SK-N-SH treated with all-trans-retinoic acid at 6 μM for 48 hours (cell line): ENCODE data around the gene KCNMA1.

Experiments used
- ATAC-seq: fragments of 200-7000 bp; cut with Tn5 transposase; 3 replicates; pipeline ENCODE4 v1.9.1; 2020; ENCODE audit warnings: mild to moderate bottlenecking, moderate library complexity
- ARNTL ChIP-seq: fragments of 450-650 bp; formaldehyde crosslinking; IDR thresholded peaks from 2 replicates; pipeline ENCODE4 v1.5.0; 2020; ENCODE audit warnings: low read depth, mild to moderate bottlenecking, moderate library complexity, borderline replicate concordance
- BACH2 ChIP-seq: fragments of 250-450 bp; sonication (Bioruptor Pico); IDR thresholded peaks from 2 replicates; pipeline ENCODE4 v1.9.0; 2021; ENCODE audit warnings: mild to moderate bottlenecking, borderline replicate concordance
- CREB5 ChIP-seq: fragments of 250-450 bp; sonication (Bioruptor Pico); IDR thresholded peaks from 2 replicates; pipeline ENCODE4 v1.5.1; 2020; ENCODE audit warnings: low read depth, mild to moderate bottlenecking, moderate library complexity
- CSDC2 ChIP-seq: fragments of 250-450 bp; sonication (Bioruptor Pico); IDR thresholded peaks from 2 replicates; pipeline ENCODE4 v1.5.0; 2020; ENCODE audit warnings: mild to moderate bottlenecking, moderate library complexity
- ESRRG ChIP-seq: fragments of 250-450 bp; sonication (Bioruptor Pico); IDR thresholded peaks from 2 replicates; pipeline ENCODE4 v1.6.1; 2021; ENCODE audit warnings: mild to moderate bottlenecking
- GLIS3 ChIP-seq: fragments of 250-450 bp; sonication (Bioruptor Pico); IDR thresholded peaks from 2 replicates; pipeline ENCODE4 v1.5.0; 2020; ENCODE audit warnings: mild to moderate bottlenecking, moderate library complexity
- ISL1 ChIP-seq: fragments of 250-450 bp; sonication (Bioruptor Pico); IDR thresholded peaks from 2 replicates; pipeline ENCODE4 v2.1.2; 2022; ENCODE audit warnings: mild to moderate bottlenecking, moderate library complexity
- OSR1 ChIP-seq: fragments of 250-450 bp; sonication (Bioruptor Pico); IDR thresholded peaks from 2 replicates; pipeline ENCODE4 v1.8.0; 2022; ENCODE audit warnings: moderate library complexity, mild to moderate bottlenecking, inconsistent platforms
- PATZ1 ChIP-seq: fragments of 250-450 bp; sonication (Bioruptor Pico); IDR thresholded peaks from 2 replicates; pipeline ENCODE4 v1.8.0; 2020; ENCODE audit warnings: mild to moderate bottlenecking, moderate library complexity, borderline replicate concordance
- POU6F1 ChIP-seq: fragments of 250-450 bp; sonication (Bioruptor Pico); IDR thresholded peaks from 2 replicates; pipeline ENCODE4 v1.8.0; 2021; ENCODE audit warnings: low read depth, mild to moderate bottlenecking, moderate library complexity, borderline replicate concordance
- PPARA ChIP-seq: fragments of 250-450 bp; sonication (Bioruptor Pico); IDR thresholded peaks from 2 replicates; pipeline ENCODE4 v1.5.0; 2020; ENCODE audit warnings: mild to moderate bottlenecking, borderline replicate concordance
- RARB ChIP-seq: fragments of 250-450 bp; sonication (Bioruptor Pico); IDR thresholded peaks from 2 replicates; pipeline ENCODE4 v1.8.0; 2021; ENCODE audit warnings: mild to moderate bottlenecking, moderate library complexity
- SNAI2 ChIP-seq: fragments of 250-450 bp; sonication (Bioruptor Pico); IDR thresholded peaks from 2 replicates; pipeline ENCODE4 v1.5.0; 2020; ENCODE audit warnings: mild to moderate bottlenecking, moderate library complexity
- TCF4 ChIP-seq: fragments of 250-450 bp; sonication (Bioruptor Pico); IDR thresholded peaks from 2 replicates; pipeline ENCODE4 v1.8.0; 2021; ENCODE audit warnings: mild to moderate bottlenecking, moderate library complexity, borderline replicate concordance
- TSHZ2 ChIP-seq: fragments of 250-450 bp; sonication (Bioruptor Pico); IDR thresholded peaks from 2 replicates; pipeline ENCODE4 v1.5.0; 2020; ENCODE audit warnings: mild to moderate bottlenecking, moderate library complexity
- ZC3H10 ChIP-seq: fragments of 250-450 bp; sonication (Bioruptor Pico); IDR thresholded peaks from 2 replicates; pipeline ENCODE4 v1.5.1; 2021; ENCODE audit warnings: mild to moderate bottlenecking, moderate library complexity
- ZFP3 ChIP-seq: fragments of 250-450 bp; sonication (Bioruptor Pico); IDR thresholded peaks from 2 replicates; pipeline ENCODE4 v1.5.0; 2020; ENCODE audit warnings: mild to moderate bottlenecking, moderate library complexity
- ZFP30 ChIP-seq: fragments of 450-650 bp; formaldehyde crosslinking; IDR thresholded peaks from 2 replicates; pipeline ENCODE4 v1.5.0; 2022; ENCODE audit warnings: mild to moderate bottlenecking, moderate library complexity
- ZNF565 ChIP-seq: fragments of 450-650 bp; formaldehyde crosslinking; conservative IDR thresholded peaks from 2 replicates; pipeline ENCODE4 v1.5.0; 2020; ENCODE audit warnings: low read depth, mild to moderate bottlenecking, moderate library complexity
- ZNF70 ChIP-seq: fragments of 450-650 bp; formaldehyde crosslinking; IDR thresholded peaks from 2 replicates; pipeline ENCODE4 v1.5.0; 2020; ENCODE audit warnings: mild to moderate bottlenecking, moderate library complexity
- ZNF8 ChIP-seq: fragments of 450-650 bp; formaldehyde crosslinking; IDR thresholded peaks from 2 replicates; pipeline ENCODE4 v1.5.0; 2020; ENCODE audit warnings: mild to moderate bottlenecking, moderate library complexity

The KCNMA1 gene

GRCh38 chr10:77319557-77319956 is 318.1 kb downstream of the KCNMA1 start (continued):
- TF ChIP-seq RARB (CRISPR knock-in tag) = no peak
- no peak for TF ChIP-seq SNAI2 (CRISPR knock-in tag)
- TF ChIP-seq ISL1 (CRISPR knock-in tag) = no peak
- TF ChIP-seq ZNF565 (CRISPR knock-in tag) = no peak
- no peak for TF ChIP-seq ZFP30 (CRISPR knock-in tag)
- no peak for TF ChIP-seq CSDC2 (CRISPR knock-in tag)

GRCh38 chr10:77318739-77319138 is 318.9 kb downstream of the KCNMA1 start:
- no peak for ATAC-seq
- TF ChIP-seq ZNF8 (CRISPR knock-in tag) (no peak), GLIS3 (no peak), ESRRG (CRISPR knock-in tag) (no peak), ZNF565 (CRISPR knock-in tag) (no peak), CREB5 (CRISPR knock-in tag) (no peak), ISL1 (CRISPR knock-in tag) (no peak), CSDC2 (CRISPR knock-in tag) (no peak), TCF4 (CRISPR knock-in tag) (no peak), ZC3H10 (CRISPR knock-in tag) (no peak), ZFP3 (CRISPR knock-in tag) (no peak), BACH2 (CRISPR knock-in tag) (no peak), PATZ1 (CRISPR knock-in tag) (no peak), ZNF70 (CRISPR knock-in tag) (no peak), POU6F1 (CRISPR knock-in tag) (no peak), ZFP30 (CRISPR knock-in tag) (no peak), SNAI2 (CRISPR knock-in tag) (no peak)

- TF ChIP-seq PPARA (CRISPR knock-in tag) = no peak
- no peak for TF ChIP-seq ISL1 (CRISPR knock-in tag)
- TF ChIP-seq SNAI2 (CRISPR knock-in tag) = no peak
- no peak for TF ChIP-seq BACH2 (CRISPR knock-in tag)
- no peak for TF ChIP-seq ZNF565 (CRISPR knock-in tag)
- TF ChIP-seq ZFP3 (CRISPR knock-in tag) = no peak
- TF ChIP-seq POU6F1 (CRISPR knock-in tag) = no peak
- no peak for TF ChIP-seq ZNF70 (CRISPR knock-in tag)
- TF ChIP-seq OSR1 = no peak
- no peak for TF ChIP-seq PATZ1 (CRISPR knock-in tag)
- no peak for TF ChIP-seq TSHZ2 (CRISPR knock-in tag)
- TF ChIP-seq ARNTL (CRISPR knock-in tag) = no peak
- no peak for ATAC-seq
Observed at GRCh38 chr10:77317221-77317620, 320.4 kb downstream of the KCNMA1 start.
